Lower leg skin (tissue), 3 donors: Measurements from ENCODE around the gene MEGF6.

Experiments
- POLR2A ChIP-seq, 2 donors: fragments of 450-650 bp; IDR thresholded peaks; one replicate each; pipeline ENCODE4 v1.6.1; 2016 to 2017; ENCODE audit warnings: antibody characterized with exemption in 2 of 2, mild to moderate bottlenecking in 1 of 2, moderate library complexity in 1 of 2
- TF ChIP-seq, protein P1 (sequence below), 3 donors: fragments of 450-650 bp; IDR thresholded peaks; one replicate each; pipeline ENCODE4 v1.5.1; 2016; ENCODE audit warnings: antibody characterized with exemption in 3 of 3, mild to moderate bottlenecking in 3 of 3, moderate library complexity in 2 of 3

- TF ChIP-seq, protein P1, sequence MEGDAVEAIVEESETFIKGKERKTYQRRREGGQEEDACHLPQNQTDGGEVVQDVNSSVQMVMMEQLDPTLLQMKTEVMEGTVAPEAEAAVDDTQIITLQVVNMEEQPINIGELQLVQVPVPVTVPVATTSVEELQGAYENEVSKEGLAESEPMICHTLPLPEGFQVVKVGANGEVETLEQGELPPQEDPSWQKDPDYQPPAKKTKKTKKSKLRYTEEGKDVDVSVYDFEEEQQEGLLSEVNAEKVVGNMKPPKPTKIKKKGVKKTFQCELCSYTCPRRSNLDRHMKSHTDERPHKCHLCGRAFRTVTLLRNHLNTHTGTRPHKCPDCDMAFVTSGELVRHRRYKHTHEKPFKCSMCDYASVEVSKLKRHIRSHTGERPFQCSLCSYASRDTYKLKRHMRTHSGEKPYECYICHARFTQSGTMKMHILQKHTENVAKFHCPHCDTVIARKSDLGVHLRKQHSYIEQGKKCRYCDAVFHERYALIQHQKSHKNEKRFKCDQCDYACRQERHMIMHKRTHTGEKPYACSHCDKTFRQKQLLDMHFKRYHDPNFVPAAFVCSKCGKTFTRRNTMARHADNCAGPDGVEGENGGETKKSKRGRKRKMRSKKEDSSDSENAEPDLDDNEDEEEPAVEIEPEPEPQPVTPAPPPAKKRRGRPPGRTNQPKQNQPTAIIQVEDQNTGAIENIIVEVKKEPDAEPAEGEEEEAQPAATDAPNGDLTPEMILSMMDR (IDR thresholded peaks at IDR 0.05), result no peak
- TF ChIP-seq POLR2A (IDR thresholded peaks at IDR 0.05), result no peak
These were observed 815 bp upstream of the MEGF6 start for GRCh38 chr1:3612123-3612522.
